Mesenteric fat pad (tissue), 1 donor: ENCODE results near the gene PROSER1. TPM values are rescaled to one million over a fixed set of nuclear protein-coding genes. Genes with fewer than 3 reads are reported as not detected.
"Not testable (repeated sequence)": the region's sequence is repeated elsewhere in the genome, so short reads cannot be mapped to it uniquely, and the experiment has no call there.

Source experiments
- DNase-seq: peaks from one replicate; pipeline ENCODE4 v3.0.0-alpha.2; 2020; ENCODE audit warnings: low spot score
- long read RNA-seq: library from polyadenylated mRNA; unstranded; transcript quantifications from one replicate; pipeline ENCODE4 v2.0.0, GENCODE V29; 2020
- total RNA-seq: library from RNA; stranded (reverse); fragmentation: NEBNext Ultra II Directional; extraction: Animal tissue kit (Norgen Biotek cat#: 25700); gene quantifications from one replicate; pipeline ENCODE4 v1.2.1, GENCODE V29; 2021
- donor health status: DM: yes; HTN: yes; CAD: no.

The PROSER1 gene
- 21.0 TPM for total RNA-seq
- long read RNA-seq, partial matches to known transcripts: 2 of 3 reads
- long read RNA-seq, other reads (novel, unspliced or antisense): 1 of 3 reads

GRCh38 chr13:39037880-39038568 is at the start of gene PROSER1, which contains the start of gene NHLRC3:
TSS of gene PROSER1 (minus strand) at chr13:39038089. CDS start at chr13:39037242, 847 bp downstream.
TSS of gene NHLRC3 (plus strand) at chr13:39038456. CDS start at chr13:39038640, 184 bp downstream.
- DNase-seq: peak; percentile 94

- not testable (repeated sequence) for DNase-seq
Observed at GRCh38 chr13:39086251-39086945, 48.5 kb upstream of the PROSER1 start.

GRCh38 chr13:39073983-39074382 is 36.1 kb upstream of the PROSER1 start:
- no peak for DNase-seq

GRCh38 chr13:39072842-39073241 is 35.0 kb upstream of the PROSER1 start:
- no peak for DNase-seq

- DNase-seq: no peak
Observed at GRCh38 chr13:39062004-39062403, 24.1 kb upstream of the PROSER1 start.

- DNase-seq: no peak
Observed at GRCh38 chr13:39058040-39058439, 20.2 kb upstream of the PROSER1 start.

- DNase-seq: no peak
Observed at GRCh38 chr13:39056018-39056417, 18.1 kb upstream of the PROSER1 start.

- DNase-seq: no peak
Observed at GRCh38 chr13:39054112-39054511, 16.2 kb upstream of the PROSER1 start.

GRCh38 chr13:39052944-39053343 is 15.1 kb upstream of the PROSER1 start:
- DNase-seq: no peak

GRCh38 chr13:39051157-39051556 is 13.3 kb upstream of the PROSER1 start:
- no peak for DNase-seq

- no peak for DNase-seq
Observed at GRCh38 chr13:39049274-39049673, 11.4 kb upstream of the PROSER1 start.

- DNase-seq: no peak
Observed at GRCh38 chr13:39048806-39049205, 10.9 kb upstream of the PROSER1 start.

GRCh38 chr13:39047560-39047959 is 9.7 kb upstream of the PROSER1 start:
- DNase-seq: no peak

- DNase-seq: no peak
Observed at GRCh38 chr13:39044536-39044935, 6.6 kb upstream of the PROSER1 start.

- no peak for DNase-seq
Observed at GRCh38 chr13:39040206-39040605, 2.3 kb upstream of the PROSER1 start.

- DNase-seq: no peak
Observed at GRCh38 chr13:39039041-39039440, 1.2 kb upstream of the PROSER1 start.

- DNase-seq: no peak
Observed at GRCh38 chr13:39038569-39039030, 711 bp upstream of the PROSER1 start.

GRCh38 chr13:39037410-39037879 is 444 bp downstream of the PROSER1 start:
- no peak for DNase-seq

GRCh38 chr13:39036212-39036611 is 1.7 kb downstream of the PROSER1 start:
- no peak for DNase-seq

- DNase-seq: no peak
Observed at GRCh38 chr13:39035799-39036198, 2.1 kb downstream of the PROSER1 start.

- no peak for DNase-seq
Observed at GRCh38 chr13:39035204-39035603, 2.7 kb downstream of the PROSER1 start.

- no peak for DNase-seq
Observed at GRCh38 chr13:39034085-39034484, 3.8 kb downstream of the PROSER1 start.
